Calu3 (cell line): ENCODE data around the gene EDAR. TPM values are rescaled to one million over a fixed set of nuclear protein-coding genes. Genes with fewer than 3 reads are reported as not detected.

ENCODE experiments used
- BruUV-seq: library from RNA; stranded (reverse); fragments of 400-500 nt; replicated peaks from 2 replicates; lab custom pipeline; 2021; lab: Mats Ljungman, UMichigan
- CTCF ChIA-PET: fragments of 300-600 bp; sonication (Branson Sonifier 250); formaldehyde crosslinking; loops from one replicate; lab custom pipeline; 2022; ENCODE audit warnings: antibody characterized with exemption; lab: Charles Lee
- DNase-seq: peaks from one replicate; pipeline ENCODE4 v3.0.0; 2022
- H3K27ac Mint-ChIP-seq: one replicate; pipeline ENCODE4 v1.8.0; 2022; ENCODE audit warnings: mixed read lengths; ENCODE audit not compliant: unreplicated experiment
- H3K27me3 Mint-ChIP-seq: one replicate; pipeline ENCODE4 v1.8.0; 2022; ENCODE audit warnings: mixed read lengths; ENCODE audit not compliant: unreplicated experiment
- H3K36me3 Mint-ChIP-seq: one replicate; pipeline ENCODE4 v1.8.0; 2022; ENCODE audit warnings: mild to moderate bottlenecking, moderate library complexity, mixed read lengths; ENCODE audit not compliant: insufficient read depth, unreplicated experiment
- H3K4me1 Mint-ChIP-seq: one replicate; pipeline ENCODE4 v1.8.0; 2022; ENCODE audit warnings: mild to moderate bottlenecking, low read depth, mixed read lengths; ENCODE audit not compliant: unreplicated experiment
- H3K4me3 Mint-ChIP-seq: one replicate; pipeline ENCODE4 v1.8.0; 2022; ENCODE audit warnings: mild to moderate bottlenecking, low read depth, moderate library complexity, mixed read lengths; ENCODE audit not compliant: unreplicated experiment
- H3K9me3 Mint-ChIP-seq: one replicate; pipeline ENCODE4 v1.8.0; 2022; ENCODE audit warnings: low read depth, mixed read lengths; ENCODE audit not compliant: unreplicated experiment
- intact Hi-C: fragments of 100-400 bp; cut with micrococcal nuclease; formaldehyde crosslinking; loops from one replicate; pipeline ENCODE4 v1.10.0; 2022; ENCODE audit not compliant: unreplicated experiment
- total RNA-seq: library from RNA; stranded (reverse); gene quantifications from 2 replicates; pipeline ENCODE4 v1.2.3, GENCODE V29; 2022
- TF ChIP-seq, protein P1 (sequence below): fragments of 200-600 bp; IDR thresholded peaks from one replicate; pipeline ENCODE4 v1.8.0; 2022; ENCODE audit warnings: antibody characterized with exemption; ENCODE audit not compliant: unreplicated experiment

Gene EDAR
- total RNA-seq, 1 experiment from 2014 or later: not detected

DNA sequence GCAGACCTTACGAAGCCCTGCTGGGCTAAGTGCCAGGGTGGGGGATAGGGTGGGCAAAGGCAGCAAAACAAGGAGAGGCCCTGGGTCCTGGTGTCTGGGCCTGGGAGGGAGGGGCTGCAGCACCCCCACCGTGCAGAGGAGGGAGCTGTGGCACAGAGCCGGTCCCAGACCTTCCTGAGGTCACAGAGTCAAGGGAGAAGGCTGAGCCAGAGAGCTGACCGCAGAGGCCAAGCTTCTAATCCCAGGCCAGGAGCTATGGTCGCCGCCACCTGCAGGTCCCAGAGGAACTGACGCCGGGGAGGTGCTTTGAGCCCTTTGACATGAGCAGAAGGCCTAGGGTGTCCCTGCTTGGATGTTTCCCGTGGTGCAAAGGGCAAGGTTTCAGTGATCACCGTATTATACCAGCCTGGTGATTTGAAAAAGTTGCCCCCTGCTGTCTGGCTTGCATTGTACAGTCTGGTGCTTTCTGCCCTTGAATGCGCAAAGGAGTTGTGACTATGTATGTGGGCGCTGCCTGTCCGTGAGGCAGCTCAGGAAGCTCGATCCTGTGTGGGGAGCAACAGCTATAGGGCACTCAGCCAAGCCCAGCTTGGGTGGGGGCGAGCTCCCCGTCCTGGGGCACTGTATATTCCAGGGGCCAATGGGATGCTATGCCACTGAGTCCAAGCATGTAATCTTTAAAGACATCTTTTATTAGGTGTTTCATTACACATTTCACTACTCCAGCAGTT lies 44.3 kb downstream of the EDAR start:
- TF ChIP-seq, protein P1, sequence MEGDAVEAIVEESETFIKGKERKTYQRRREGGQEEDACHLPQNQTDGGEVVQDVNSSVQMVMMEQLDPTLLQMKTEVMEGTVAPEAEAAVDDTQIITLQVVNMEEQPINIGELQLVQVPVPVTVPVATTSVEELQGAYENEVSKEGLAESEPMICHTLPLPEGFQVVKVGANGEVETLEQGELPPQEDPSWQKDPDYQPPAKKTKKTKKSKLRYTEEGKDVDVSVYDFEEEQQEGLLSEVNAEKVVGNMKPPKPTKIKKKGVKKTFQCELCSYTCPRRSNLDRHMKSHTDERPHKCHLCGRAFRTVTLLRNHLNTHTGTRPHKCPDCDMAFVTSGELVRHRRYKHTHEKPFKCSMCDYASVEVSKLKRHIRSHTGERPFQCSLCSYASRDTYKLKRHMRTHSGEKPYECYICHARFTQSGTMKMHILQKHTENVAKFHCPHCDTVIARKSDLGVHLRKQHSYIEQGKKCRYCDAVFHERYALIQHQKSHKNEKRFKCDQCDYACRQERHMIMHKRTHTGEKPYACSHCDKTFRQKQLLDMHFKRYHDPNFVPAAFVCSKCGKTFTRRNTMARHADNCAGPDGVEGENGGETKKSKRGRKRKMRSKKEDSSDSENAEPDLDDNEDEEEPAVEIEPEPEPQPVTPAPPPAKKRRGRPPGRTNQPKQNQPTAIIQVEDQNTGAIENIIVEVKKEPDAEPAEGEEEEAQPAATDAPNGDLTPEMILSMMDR: peak; percentile 23
- Mint-ChIP-seq H3K27me3 (peaks cover 38% of the 10 kb centered on the region), H3K4me1 (no peaks in the 10 kb centered on the region), H3K27ac (no peak overlapping the region), H3K36me3 (no peaks in the 10 kb centered on the region), H3K9me3 (peaks cover 5% of the 10 kb centered on the region), H3K4me3 (no peak overlapping the region)
- intact Hi-C loops: no loop called here
- CTCF ChIA-PET: no interaction called here
- BruUV-seq: no TSS peak
- no peak for DNase-seq

DNA sequence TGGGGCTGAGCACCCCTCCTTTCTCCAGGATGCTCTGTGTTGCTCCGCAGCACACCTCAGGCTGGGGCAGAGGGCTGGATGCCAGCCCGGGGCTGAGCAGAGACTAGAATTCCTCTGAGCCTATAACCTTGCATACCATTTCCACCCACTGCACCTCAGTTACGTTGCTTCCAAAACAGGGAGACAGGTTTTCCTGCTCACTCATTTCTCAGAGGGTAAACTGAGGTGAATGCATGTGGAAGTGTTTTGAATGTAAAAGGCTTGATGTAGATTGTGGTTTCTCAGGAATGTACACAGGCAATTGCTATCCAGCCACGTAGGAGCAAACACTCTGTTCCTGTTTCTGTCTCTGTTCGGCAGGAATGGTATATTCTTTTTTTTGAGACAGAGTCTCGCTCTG lies 45.3 kb downstream of the EDAR start:
- CTCF ChIA-PET: no interaction called here
- TF ChIP-seq, protein P1: no peak
- H3K36me3 Mint-ChIP-seq: no peaks in the 10 kb centered on the region
- intact Hi-C loops: no loop called here
- DNase-seq: no peak
- no TSS peak for BruUV-seq
- H3K4me3 Mint-ChIP-seq: no peak overlapping the region
- peaks cover 43% of the 10 kb centered on the region for H3K27me3 Mint-ChIP-seq
- peaks cover 5% of the 10 kb centered on the region for H3K9me3 Mint-ChIP-seq
- no peaks in the 10 kb centered on the region for H3K4me1 Mint-ChIP-seq
- H3K27ac Mint-ChIP-seq: no peak overlapping the region

DNA sequence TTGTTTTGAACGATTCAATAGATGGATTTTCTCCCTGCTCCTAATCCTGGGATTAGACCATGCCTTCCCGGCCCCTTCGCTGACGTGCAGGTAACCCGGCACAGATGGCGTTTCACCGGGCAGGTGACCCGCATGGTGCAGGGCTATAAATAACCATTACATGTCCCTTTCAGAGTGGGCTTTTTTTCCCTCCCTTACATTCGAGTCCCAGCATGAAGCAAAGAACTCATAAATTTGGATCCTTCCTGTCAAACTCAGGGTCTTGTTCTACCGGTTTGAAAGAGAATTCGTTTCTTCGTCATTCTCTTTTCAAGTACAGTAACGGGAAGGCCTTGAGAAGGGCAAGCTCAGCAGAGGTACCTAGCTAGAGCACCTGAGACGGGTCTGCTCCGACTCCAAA lies 46.1 kb downstream of the EDAR start:
- TF ChIP-seq, protein P1: no peak
- H3K4me3 Mint-ChIP-seq: no peak overlapping the region
- no peaks in the 10 kb centered on the region for H3K36me3 Mint-ChIP-seq
- no peak overlapping the region for H3K27ac Mint-ChIP-seq
- BruUV-seq: no TSS peak
- CTCF ChIA-PET: no interaction called here
- no peak for DNase-seq
- H3K27me3 Mint-ChIP-seq: peaks cover 38% of the 10 kb centered on the region
- intact Hi-C loops: no loop called here
- no peaks in the 10 kb centered on the region for H3K4me1 Mint-ChIP-seq
- H3K9me3 Mint-ChIP-seq: peaks cover under 1% of the 10 kb centered on the region

DNA sequence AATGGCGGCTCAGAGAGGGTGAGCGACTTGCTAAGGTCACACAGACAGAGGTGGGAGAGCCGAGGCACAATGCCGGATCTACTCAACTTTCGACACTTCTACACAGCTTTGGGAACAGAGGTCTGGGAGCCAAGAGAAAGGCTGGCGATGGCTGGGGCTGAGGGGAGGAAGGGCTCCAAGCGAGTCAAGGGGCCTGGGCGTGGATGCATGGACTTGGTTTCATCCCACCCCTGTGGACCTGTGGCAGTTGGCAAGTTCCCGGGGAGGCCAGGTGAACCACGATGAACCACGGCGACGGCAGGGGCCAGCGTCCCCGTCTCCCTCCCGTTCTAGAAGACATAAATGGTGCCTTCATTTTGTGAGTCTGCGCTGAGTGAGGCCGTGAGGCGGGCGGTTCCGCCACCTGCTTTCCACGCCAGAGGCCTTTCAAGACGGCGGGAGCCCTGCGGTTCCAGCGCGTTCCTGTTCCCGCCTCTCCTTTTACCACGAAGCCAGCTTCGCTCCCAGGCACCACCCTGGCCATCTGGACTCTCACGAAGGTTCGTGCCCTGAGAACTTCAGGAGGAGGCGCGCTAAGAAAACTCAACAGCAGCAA lies 46.7 kb downstream of the EDAR start:
- DNase-seq: no peak
- CTCF ChIA-PET: no interaction called here
- Mint-ChIP-seq H3K4me1 (no peaks in the 10 kb centered on the region), H3K4me3 (no peak overlapping the region), H3K9me3 (no peaks in the 10 kb centered on the region), H3K27me3 (peaks cover 40% of the 10 kb centered on the region), H3K36me3 (no peaks in the 10 kb centered on the region), H3K27ac (no peak overlapping the region)
- no TSS peak for BruUV-seq
- TF ChIP-seq, protein P1: no peak
- intact Hi-C loops: no loop called here
